ENCODE measurements around the gene WNT3A. TPM values are rescaled to one million over a fixed set of nuclear protein-coding genes. Genes with fewer than 3 reads are reported as not detected.

Gene WNT3A
- total and polyA plus RNA-seq, 3 experiments from 2014 or later: not detected

GRCh38 chr1:227996187-227996950 lies 10.4 kb upstream of the WNT3A start:
- H3K36me3 Mint-ChIP-seq: no peaks in the 10 kb centered on the region
- DNase-seq: no peak
- Histone ChIP-seq H3K27me3 (ENCODE audit: insufficient read depth, low read length, poor library complexity, severe bottlenecking) (no peaks in the 10 kb centered on the region), H3K27ac (ENCODE audit: low read depth, low read length) (no peak overlapping the region), H3K4me3 (ENCODE audit: low read length) (no peak overlapping the region), H3K9me3 (ENCODE audit: low read length) (peaks cover 4% of the 10 kb centered on the region), H3K4me1 (ENCODE audit: insufficient read depth, low read length) (no peaks in the 10 kb centered on the region), H3K36me3 (ENCODE audit: insufficient read depth, low read length) (no peaks in the 10 kb centered on the region)
- ChIA-PET POLR2A (no interaction called here), CTCF (no interaction called here)
- H3K4me3 Mint-ChIP-seq: no peak overlapping the region
- H3K27me3 Mint-ChIP-seq: peaks cover 6 to 24% of the 10 kb centered on the region in 2 donors
- no peak overlapping the region for H3K27ac Mint-ChIP-seq
- no peaks in the 10 kb centered on the region for H3K4me1 Mint-ChIP-seq
- H3K9me3 Mint-ChIP-seq: peaks cover 18 to 26% (median 24%) of the 10 kb centered on the region in 5 donors

- Mint-ChIP-seq H3K4me1 (no peaks in the 10 kb centered on the region), H3K27ac (no peak overlapping the region), H3K27me3 (peaks cover 10 to 32% of the 10 kb centered on the region in 2 donors), H3K9me3 (peaks cover 18 to 26% (median 24%) of the 10 kb centered on the region in 5 donors), H3K36me3 (no peaks in the 10 kb centered on the region), H3K4me3 (no peak overlapping the region)
- H3K9me3 ChIP-seq (ENCODE audit: low read length): peaks cover 4% of the 10 kb centered on the region
- no peak overlapping the region for H3K4me3 ChIP-seq (ENCODE audit: low read length)
- H3K36me3 ChIP-seq (ENCODE audit: insufficient read depth, low read length): no peaks in the 10 kb centered on the region
- no peak overlapping the region for H3K27ac ChIP-seq (ENCODE audit: low read depth, low read length)
- H3K27me3 ChIP-seq (ENCODE audit: insufficient read depth, low read length, poor library complexity, severe bottlenecking): peaks cover 8% of the 10 kb centered on the region
- POLR2A ChIA-PET: no interaction called here
- CTCF ChIA-PET: interaction anchor here (0.6 to 1.4 kb wide), 5 partner anchors 215 to 516 kb away, joined by 3 to 5 read pairs (median 4); no protein-coding TSS in a partner anchor
- no peaks in the 10 kb centered on the region for H3K4me1 ChIP-seq (ENCODE audit: insufficient read depth, low read length)
- no peak for DNase-seq
These were observed 8.3 kb upstream of the WNT3A start for GRCh38 chr1:227998374-227999055.

- peaks cover 16% of the 10 kb centered on the region for H3K27me3 ChIP-seq (ENCODE audit: insufficient read depth, low read length, poor library complexity, severe bottlenecking)
- H3K9me3 ChIP-seq (ENCODE audit: low read length): peaks cover 4% of the 10 kb centered on the region
- H3K27ac ChIP-seq (ENCODE audit: low read depth, low read length): no peak overlapping the region
- peak overlapping the region in 1 of 8 donors; percentile 66 for H3K27ac Mint-ChIP-seq
- ChIA-PET POLR2A (interaction anchor here (0.7 kb wide), 1 partner anchor 518 kb away, joined by 4 read pairs; no protein-coding TSS in a partner anchor), CTCF (interaction anchor here (0.6 to 1.4 kb wide), 12 partner anchors 10 to 516 kb away, joined by 3 to 5 read pairs (median 4); partner anchors contain the start of genes ARF1 and GUK1)
- no peaks in the 10 kb centered on the region for H3K36me3 ChIP-seq (ENCODE audit: insufficient read depth, low read length)
- DNase-seq: peak; percentile 37 to 76 (median 53)
- no peaks in the 10 kb centered on the region for H3K36me3 Mint-ChIP-seq
- H3K9me3 Mint-ChIP-seq: peaks cover 18 to 26% (median 24%) of the 10 kb centered on the region in 5 donors
- H3K4me3 ChIP-seq (ENCODE audit: low read length): no peak overlapping the region
- no peaks in the 10 kb centered on the region for H3K4me1 ChIP-seq (ENCODE audit: insufficient read depth, low read length)
- H3K27me3 Mint-ChIP-seq: peaks cover 15 to 40% of the 10 kb centered on the region in 2 donors
- no peak overlapping the region for H3K4me3 Mint-ChIP-seq
- peaks cover 0 to under 1% (median 0%) of the 10 kb centered on the region in 3 donors for H3K4me1 Mint-ChIP-seq
These were observed 7.5 kb upstream of the WNT3A start for GRCh38 chr1:227999056-227999930.

GRCh38 chr1:228000416-228000815 lies 6.4 kb upstream of the WNT3A start:
- peaks cover 0 to 12% (median 0%) of the 10 kb centered on the region in 3 donors for H3K4me1 Mint-ChIP-seq
- H3K27ac ChIP-seq (ENCODE audit: low read depth, low read length): no peak overlapping the region
- H3K27me3 ChIP-seq (ENCODE audit: insufficient read depth, low read length, poor library complexity, severe bottlenecking): peaks cover 27% of the 10 kb centered on the region
- no peaks in the 10 kb centered on the region for H3K4me1 ChIP-seq (ENCODE audit: insufficient read depth, low read length)
- H3K36me3 ChIP-seq (ENCODE audit: insufficient read depth, low read length): no peaks in the 10 kb centered on the region
- peaks cover 18 to 24% (median 23%) of the 10 kb centered on the region in 5 donors for H3K9me3 Mint-ChIP-seq
- no peak overlapping the region for H3K27ac Mint-ChIP-seq
- CTCF ChIA-PET: no interaction called here
- H3K27me3 Mint-ChIP-seq: peaks cover 19 to 49% of the 10 kb centered on the region in 2 donors
- H3K4me3 Mint-ChIP-seq: no peak overlapping the region
- no peak overlapping the region for H3K4me3 ChIP-seq (ENCODE audit: low read length)
- POLR2A ChIA-PET: no interaction called here
- no peak for DNase-seq
- peaks cover 4% of the 10 kb centered on the region for H3K9me3 ChIP-seq (ENCODE audit: low read length)
- no peaks in the 10 kb centered on the region for H3K36me3 Mint-ChIP-seq

GRCh38 chr1:228000836-228001563 lies 5.8 kb upstream of the WNT3A start:
- Mint-ChIP-seq H3K27ac (no peak overlapping the region), H3K36me3 (no peaks in the 10 kb centered on the region), H3K27me3 (peaks cover 20 to 53% of the 10 kb centered on the region in 2 donors), H3K4me1 (peaks cover 0 to 17% (median 0%) of the 10 kb centered on the region in 3 donors), H3K9me3 (peaks cover 13 to 20% (median 18%) of the 10 kb centered on the region in 5 donors), H3K4me3 (no peak overlapping the region)
- H3K4me1 ChIP-seq (ENCODE audit: insufficient read depth, low read length): no peaks in the 10 kb centered on the region
- no peaks in the 10 kb centered on the region for H3K36me3 ChIP-seq (ENCODE audit: insufficient read depth, low read length)
- peaks cover 27% of the 10 kb centered on the region for H3K27me3 ChIP-seq (ENCODE audit: insufficient read depth, low read length, poor library complexity, severe bottlenecking)
- H3K4me3 ChIP-seq (ENCODE audit: low read length): no peak overlapping the region
- no peak for DNase-seq
- H3K27ac ChIP-seq (ENCODE audit: low read depth, low read length): no peak overlapping the region
- peaks cover 4% of the 10 kb centered on the region for H3K9me3 ChIP-seq (ENCODE audit: low read length)
- ChIA-PET CTCF (no interaction called here), POLR2A (no interaction called here)

- Mint-ChIP-seq H3K27me3 (peaks cover 20 to 56% of the 10 kb centered on the region in 2 donors), H3K9me3 (peaks cover 5 to 12% (median 11%) of the 10 kb centered on the region in 5 donors), H3K36me3 (no peaks in the 10 kb centered on the region), H3K27ac (no peak overlapping the region), H3K4me1 (peaks cover 0 to 20% (median 0%) of the 10 kb centered on the region in 3 donors), H3K4me3 (no peak overlapping the region)
- Histone ChIP-seq H3K9me3 (ENCODE audit: low read length) (peaks cover 4% of the 10 kb centered on the region), H3K36me3 (ENCODE audit: insufficient read depth, low read length) (no peaks in the 10 kb centered on the region), H3K4me1 (ENCODE audit: insufficient read depth, low read length) (no peaks in the 10 kb centered on the region), H3K27me3 (ENCODE audit: insufficient read depth, low read length, poor library complexity, severe bottlenecking) (peaks cover 27% of the 10 kb centered on the region), H3K4me3 (ENCODE audit: low read length) (no peak overlapping the region), H3K27ac (ENCODE audit: low read depth, low read length) (no peak overlapping the region)
- CTCF ChIA-PET: no interaction called here
- POLR2A ChIA-PET: no interaction called here
- no peak for DNase-seq
These were observed 4.9 kb upstream of the WNT3A start for GRCh38 chr1:228001738-228002535.

GRCh38 chr1:228002792-228003191 lies 4.0 kb upstream of the WNT3A start:
- Histone ChIP-seq H3K36me3 (ENCODE audit: insufficient read depth, low read length) (no peaks in the 10 kb centered on the region), H3K27ac (ENCODE audit: low read depth, low read length) (no peak overlapping the region), H3K4me1 (ENCODE audit: insufficient read depth, low read length) (no peaks in the 10 kb centered on the region), H3K9me3 (ENCODE audit: low read length) (peaks cover 4% of the 10 kb centered on the region), H3K4me3 (ENCODE audit: low read length) (no peak overlapping the region), H3K27me3 (ENCODE audit: insufficient read depth, low read length, poor library complexity, severe bottlenecking) (peaks cover 31% of the 10 kb centered on the region)
- ChIA-PET POLR2A (no interaction called here), CTCF (no interaction called here)
- Mint-ChIP-seq H3K4me1 (peaks cover 0 to 27% (median 1%) of the 10 kb centered on the region in 3 donors), H3K4me3 (no peak overlapping the region), H3K36me3 (no peaks in the 10 kb centered on the region), H3K9me3 (peaks cover 0 to 6% (median 6%) of the 10 kb centered on the region in 5 donors), H3K27ac (peak overlapping the region in 1 of 8 donors; percentile 10), H3K27me3 (peaks cover 23 to 61% of the 10 kb centered on the region in 2 donors)
- no peak for DNase-seq
